A673 (cell line): ENCODE results near the gene CHRNE. TPM values are rescaled to one million over a fixed set of nuclear protein-coding genes. Genes with fewer than 3 reads are reported as not detected.

ENCODE experiments used
- BruUV-seq: library from RNA; stranded (reverse); fragments of 400-500 nt; replicated peaks from 2 replicates; lab custom pipeline; 2021; lab: Mats Ljungman, UMichigan
- CTCF ChIA-PET: fragments of 300-600 bp; sonication (Branson Sonifier 250); formaldehyde crosslinking; loops from one replicate; lab custom pipeline; 2022; ENCODE audit warnings: antibody characterized with exemption; lab: Charles Lee
- POLR2A ChIA-PET: fragments of 300-600 bp; sonication (Branson Sonifier 250); formaldehyde crosslinking; loops from one replicate; lab custom pipeline; 2022; ENCODE audit warnings: antibody characterized with exemption; ENCODE audit not compliant: low non-redundant PET; lab: Charles Lee
- DNase-seq: peaks from one replicate; pipeline ENCODE4 v3.0.0-alpha.2; 2015; ENCODE audit warnings: low spot score
- H3K27ac ChIP-seq: fragments of 200-600 bp; sonication (generic); 2 replicates; pipeline ENCODE4 v1.5.1; 2016; ENCODE audit warnings: mixed run types, low read depth, mild to moderate bottlenecking, mixed read lengths, antibody characterized with exemption, low read length; ENCODE audit not compliant: poor library complexity, severe bottlenecking
- H3K27me3 ChIP-seq: fragments of 200-600 bp; sonication (generic); replicated peaks from 2 replicates; pipeline ENCODE4 v1.6.1; 2017; ENCODE audit warnings: mixed run types, low read depth, mild to moderate bottlenecking, mixed read lengths, antibody characterized with exemption, low read length; ENCODE audit not compliant: insufficient read depth, poor library complexity
- H3K36me3 ChIP-seq: fragments of 200-600 bp; sonication (generic); 2 replicates; pipeline ENCODE4 v1.6.1; 2016; ENCODE audit warnings: mixed run types, mild to moderate bottlenecking, mixed read lengths, antibody characterized with exemption, low read length; ENCODE audit not compliant: insufficient read depth, poor library complexity, severe bottlenecking
- H3K4me1 ChIP-seq: fragments of 200-600 bp; sonication (generic); 2 replicates; pipeline ENCODE4 v1.6.1; 2017; ENCODE audit warnings: mixed run types, mild to moderate bottlenecking, mixed read lengths, antibody characterized with exemption, low read length; ENCODE audit not compliant: insufficient read depth, poor library complexity, severe bottlenecking
- H3K4me3 ChIP-seq: fragments of 200-600 bp; sonication (generic); 2 replicates; pipeline ENCODE4 v1.5.1; 2016; ENCODE audit warnings: low read depth, mixed run types, mild to moderate bottlenecking, mixed read lengths, low read length; ENCODE audit not compliant: poor library complexity, severe bottlenecking
- H3K9me3 ChIP-seq: fragments of 200-600 bp; sonication (generic); 2 replicates; pipeline ENCODE4 v1.6.1; 2016; ENCODE audit warnings: mixed run types, low read depth, mild to moderate bottlenecking, mixed read lengths, antibody characterized with exemption, low read length; ENCODE audit not compliant: poor library complexity, severe bottlenecking
- CTCF ChIP-seq: fragments of 300-800, 200-600 bp; sonication (generic); conservative IDR thresholded peaks from 2 replicates; pipeline ENCODE4 v1.5.1; 2017; ENCODE audit warnings: low read depth, mild to moderate bottlenecking, antibody characterized with exemption, low read length, moderate library complexity, mixed read lengths
- EZH2 ChIP-seq: fragments of 200-600 bp; sonication (generic); IDR thresholded peaks from 2 replicates; pipeline ENCODE4 v1.6.1; 2017; ENCODE audit warnings: borderline replicate concordance, low read depth, mild to moderate bottlenecking, mixed read lengths, antibody characterized with exemption, low read length; ENCODE audit not compliant: poor library complexity, severe bottlenecking
- intact Hi-C: fragments of 100-400 bp; cut with micrococcal nuclease; formaldehyde crosslinking; loops from one replicate; pipeline ENCODE4 v1.10.0; 2022; ENCODE audit not compliant: unreplicated experiment
- total RNA-seq: library from RNA; stranded (reverse); gene quantifications from 2 replicates; pipeline ENCODE4 v1.2.3, GENCODE V29; 2021

The CHRNE gene
- total RNA-seq, 1 experiment from 2014 or later: 0.21 TPM

DNA sequence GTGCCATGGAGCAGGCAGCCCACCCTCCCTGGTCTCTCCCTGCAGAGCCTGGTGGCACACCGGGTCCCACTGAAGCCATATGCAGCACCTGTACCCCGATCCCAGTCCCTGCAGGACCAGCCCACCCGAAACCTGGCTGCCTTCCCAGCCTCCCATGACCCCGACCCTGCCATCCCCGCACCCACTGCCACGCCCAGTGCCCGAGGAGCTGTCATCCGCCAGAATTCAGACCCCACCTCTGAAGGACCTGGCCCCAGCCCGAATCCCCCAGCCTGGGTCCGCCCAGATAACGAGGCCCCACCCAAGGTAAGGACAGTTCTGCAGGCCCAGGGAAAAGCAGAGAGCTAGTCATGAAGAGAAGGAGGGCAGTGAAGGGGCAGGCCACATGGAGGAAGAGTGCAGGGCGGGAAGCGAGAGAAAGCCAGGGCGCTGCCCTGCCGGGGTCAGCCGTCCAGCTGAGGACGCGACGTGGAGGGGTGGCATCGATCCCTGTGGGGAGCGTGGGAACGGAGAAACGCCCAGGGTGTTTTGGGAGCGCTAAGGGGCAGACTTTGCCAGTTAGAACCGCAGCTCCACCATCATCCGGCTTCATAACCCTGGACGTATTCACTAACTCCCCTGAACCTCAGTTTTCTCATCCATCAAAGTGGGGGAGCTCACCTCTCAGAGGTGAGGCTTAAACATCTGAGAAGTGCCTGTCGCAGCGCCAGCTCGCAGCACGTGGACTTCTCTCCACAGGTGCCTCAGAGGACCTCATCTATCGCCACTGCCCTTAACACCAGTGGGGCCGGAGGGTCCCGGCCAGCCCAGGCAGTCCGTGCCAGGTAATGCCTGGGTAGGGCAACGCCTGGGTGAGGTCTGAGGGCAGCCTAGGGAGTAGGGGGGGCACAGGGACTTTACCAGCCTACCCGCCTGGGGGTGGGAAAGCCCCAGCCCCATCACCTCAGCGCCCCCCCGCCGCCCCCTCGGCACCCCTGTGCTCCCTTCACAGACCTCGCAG lies 11.2 kb downstream of the CHRNE start:
- no peaks in the 10 kb centered on the region for H3K4me1 ChIP-seq
- CTCF ChIA-PET: interaction anchor here (0.6 kb wide), 1 partner anchor 181 kb away, joined by 4 read pairs; the partner anchor contains the start of gene ARRB2
- H3K27ac ChIP-seq: no peak overlapping the region
- TF ChIP-seq EZH2 (no peak), CTCF (no peak)
- no peak overlapping the region for H3K4me3 ChIP-seq
- intact Hi-C loops: no loop called here
- H3K36me3 ChIP-seq: peaks cover 56% of the 10 kb centered on the region
- H3K9me3 ChIP-seq: no peaks in the 10 kb centered on the region
- no peaks in the 10 kb centered on the region for H3K27me3 ChIP-seq
- BruUV-seq: no TSS peak
- POLR2A ChIA-PET: no interaction called here
- no peak for DNase-seq

GRCh38 chr17:4887581-4887980 lies 15.3 kb downstream of the CHRNE start:
- ChIA-PET CTCF (interaction anchor here (0.6 kb wide), 1 partner anchor 813 kb away, joined by 3 read pairs; no protein-coding TSS in a partner anchor), POLR2A (no interaction called here)
- no TSS peak for BruUV-seq
- intact Hi-C loops: no loop called here
- TF ChIP-seq CTCF: no peak
- no peak for TF ChIP-seq EZH2
- Histone ChIP-seq H3K27me3 (no peaks in the 10 kb centered on the region), H3K36me3 (peaks cover 53% of the 10 kb centered on the region), H3K4me3 (no peak overlapping the region), H3K4me1 (no peaks in the 10 kb centered on the region), H3K9me3 (no peaks in the 10 kb centered on the region), H3K27ac (no peak overlapping the region)
- no peak for DNase-seq

DNA sequence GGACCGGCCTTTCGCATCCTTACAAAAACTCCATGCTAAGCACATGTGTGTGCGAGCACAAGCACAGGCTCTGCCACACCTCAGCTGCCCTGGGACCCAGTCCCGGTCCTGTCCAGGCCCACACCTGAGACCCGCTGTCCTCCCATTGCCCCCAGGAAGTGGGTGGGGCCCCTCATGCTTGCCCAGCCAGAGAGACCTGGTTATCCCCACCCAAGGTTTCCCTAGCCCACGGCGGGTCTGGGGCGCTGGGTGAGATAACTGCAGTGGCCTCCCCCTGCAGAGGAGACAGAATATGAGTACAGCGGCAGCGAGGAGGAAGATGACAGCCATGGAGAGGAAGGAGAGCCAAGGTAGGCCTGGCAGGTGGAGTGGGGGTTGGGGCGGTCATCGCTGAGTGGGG lies 16.1 kb downstream of the CHRNE start:
- no peak for DNase-seq
- POLR2A ChIA-PET: no interaction called here
- H3K27ac ChIP-seq: no peak overlapping the region
- H3K4me1 ChIP-seq: no peaks in the 10 kb centered on the region
- no peak overlapping the region for H3K4me3 ChIP-seq
- no peak for TF ChIP-seq EZH2
- TF ChIP-seq CTCF: no peak
- H3K27me3 ChIP-seq: no peaks in the 10 kb centered on the region
- peaks cover 48% of the 10 kb centered on the region for H3K36me3 ChIP-seq
- BruUV-seq: no TSS peak
- no peaks in the 10 kb centered on the region for H3K9me3 ChIP-seq
- intact Hi-C loops: no loop called here
- CTCF ChIA-PET: interaction anchor here (0.6 kb wide), 1 partner anchor 812 kb away, joined by 3 read pairs; no protein-coding TSS in a partner anchor
